HCT116 (cell line): ENCODE measurements around the gene PPP1CC. TPM values are rescaled to one million over a fixed set of nuclear protein-coding genes. Genes with fewer than 3 reads are reported as not detected.

Source experiments
- ATAC-seq: fragments of 200-7000 bp; cut with Tn5 transposase; 2 replicates; pipeline ENCODE4 v1.9.1; 2020; ENCODE audit warnings: mild to moderate bottlenecking, moderate library complexity
- BruUV-seq: library from RNA; stranded (reverse); fragments of 400-500 nt; replicated peaks from 2 replicates; lab custom pipeline; 2021; lab: Mats Ljungman, UMichigan
- CTCF ChIA-PET: fragments of 300-600 bp; sonication (Branson Sonifier 250); formaldehyde crosslinking; loops from one replicate; lab custom pipeline; 2021; ENCODE audit warnings: antibody characterized with exemption; lab: Charles Lee
- POLR2A ChIA-PET: fragments of 300-600, 350-600 bp; sonication (Branson Sonifier 250); formaldehyde crosslinking; loops from one replicate; lab custom pipeline; 2021; ENCODE audit warnings: antibody characterized with exemption; lab: Charles Lee
- RAD21 ChIA-PET, 2 experiments: fragments of 300-600 bp; sonication (Branson Sonifier 250); formaldehyde crosslinking; loops; one replicate each; lab custom pipeline; 2023; ENCODE audit warnings: low total read pairs in 2 of 2; ENCODE audit not compliant: uncharacterized antibody in 2 of 2, unreplicated experiment in 2 of 2, low non-redundant PET in 1 of 2; lab: Charles Lee
- DNase-seq: peaks from one replicate; pipeline ENCODE4 v3.0.0-alpha.2; 2010; ENCODE audit warnings: low read depth, low spot score
- H2AFZ ChIP-seq: fragments of 200-600 bp; shearing (Covaris generic), sonication (generic); 2 replicates; pipeline ENCODE4 v1.6.1; 2017; ENCODE audit warnings: low read depth, mixed run types, mixed read lengths, antibody characterized with exemption, low read length; ENCODE audit not compliant: poor library complexity, severe bottlenecking
- H3K27ac ChIP-seq: 2 replicates; pipeline ENCODE4 v1.5.1; 2012; ENCODE audit warnings: low read depth, low read length
- H3K27me3 ChIP-seq: fragments of 200-600 bp; sonication (generic); 2 replicates; pipeline ENCODE4 v1.6.1; 2016; ENCODE audit warnings: mixed run types, low read length, mixed read lengths; ENCODE audit not compliant: insufficient read depth
- H3K36me3 ChIP-seq, 2 experiments: fragments of 200-500 bp in 1 of 2; fragments of 200-600 bp in 1 of 2; sonication (Bioruptor generic) in 1 of 2; sonication (generic) in 1 of 2; 2 replicates each; pipeline versions ENCODE4 v1.5.1 to v1.6.1; 2014 to 2016; ENCODE audit warnings: low read length in 2 of 2, inconsistent platforms in 1 of 2, mixed read lengths in 1 of 2, mixed run types in 1 of 2; ENCODE audit not compliant: insufficient read depth in 2 of 2, control insufficient read depth in 1 of 2
- H3K4me1 ChIP-seq, 2 experiments: fragments of 200-600 bp in 1 of 2; sonication (generic) in 1 of 2; 2 replicates each; pipeline versions ENCODE4 v1.5.1 to v1.6.1; 2012 to 2017; ENCODE audit warnings: low read length in 2 of 2, inconsistent platforms in 1 of 2, mild to moderate bottlenecking in 1 of 2, mixed read lengths in 1 of 2, mixed run types in 1 of 2, moderate library complexity in 1 of 2; ENCODE audit not compliant: insufficient read depth in 2 of 2, control insufficient read depth in 1 of 2
- H3K4me2 ChIP-seq: fragments of 200-600 bp; sonication (generic); 2 replicates; pipeline ENCODE4 v1.6.1; 2017; ENCODE audit warnings: mixed run types, low read length, mixed read lengths
- H3K4me3 ChIP-seq, 2 experiments: fragments of 200-600 bp in 1 of 2; sonication (generic) in 1 of 2; replicated peaks in 1 of 2; 2 replicates each; pipeline ENCODE4 v1.5.1; 2011 to 2016; ENCODE audit warnings: low read length in 2 of 2, control low read depth in 1 of 2, low read depth in 1 of 2, mild to moderate bottlenecking in 1 of 2, mixed read lengths in 1 of 2, mixed run types in 1 of 2
- H3K79me2 ChIP-seq: fragments of 200-600 bp; sonication (generic); 2 replicates; pipeline ENCODE4 v1.6.1; 2017; ENCODE audit warnings: mild to moderate bottlenecking, mixed run types, low read length, moderate library complexity, mixed read lengths; ENCODE audit not compliant: insufficient read depth
- H3K9ac ChIP-seq: fragments of 200-600 bp; sonication (generic); 2 replicates; pipeline ENCODE4 v1.6.1; 2016; ENCODE audit warnings: low read length, mixed read lengths
- H3K9me2 ChIP-seq: fragments of 200-600 bp; sonication (generic), shearing (Covaris generic); 2 replicates; pipeline ENCODE4 v1.6.1; 2017; ENCODE audit warnings: mixed run types, mild to moderate bottlenecking, moderate library complexity; ENCODE audit not compliant: insufficient read depth
- H3K9me3 ChIP-seq, 2 experiments: fragments of 200-500 bp in 1 of 2; fragments of 200-600 bp in 1 of 2; sonication (Bioruptor generic) in 1 of 2; sonication (generic) in 1 of 2; 2 replicates each; pipeline ENCODE4 v1.6.1; 2014 to 2017; ENCODE audit warnings: low read length in 2 of 2, mixed read lengths in 2 of 2, inconsistent platforms in 1 of 2, low read depth in 1 of 2, mild to moderate bottlenecking in 1 of 2, mixed run types in 1 of 2, moderate library complexity in 1 of 2; ENCODE audit not compliant: control insufficient read depth in 1 of 2, insufficient read depth in 1 of 2
- H4K20me1 ChIP-seq: fragments of 200-600 bp; sonication (generic), shearing (Covaris generic); 2 replicates; pipeline ENCODE4 v1.6.1; 2017; ENCODE audit warnings: mixed run types, mild to moderate bottlenecking, moderate library complexity; ENCODE audit not compliant: insufficient read depth
- ATF3 ChIP-seq: IDR thresholded peaks from 2 replicates; pipeline ENCODE4 v1.6.1; 2012
- CEBPB ChIP-seq: IDR thresholded peaks from 2 replicates; pipeline ENCODE4 v1.6.1; 2012; ENCODE audit warnings: low read depth
- EGR1 ChIP-seq: IDR thresholded peaks from 2 replicates; pipeline ENCODE4 v1.6.1; 2012; ENCODE audit warnings: low read depth
- ELF1 ChIP-seq: IDR thresholded peaks from 2 replicates; pipeline ENCODE4 v1.6.1; 2012; ENCODE audit warnings: low read depth, borderline replicate concordance
- EZH2 ChIP-seq: fragments of 200-600 bp; sonication (generic); IDR thresholded peaks from 2 replicates; pipeline ENCODE4 v1.6.1; 2017; ENCODE audit warnings: antibody characterized with exemption, mixed run types
- EZH2phosphoT487 ChIP-seq: fragments of 200-600 bp; IDR thresholded peaks from 2 replicates; pipeline ENCODE4 v1.6.1; 2018; ENCODE audit warnings: antibody characterized with exemption, borderline replicate concordance
- FOSL1 ChIP-seq: IDR thresholded peaks from 2 replicates; pipeline ENCODE4 v1.6.1; 2012; ENCODE audit warnings: low read depth
- JUND ChIP-seq: IDR thresholded peaks from 2 replicates; pipeline ENCODE4 v1.6.1; 2012
- POLR2A ChIP-seq: IDR thresholded peaks from 2 replicates; pipeline ENCODE4 v1.7.0; 2011; ENCODE audit warnings: borderline replicate concordance; ENCODE audit not compliant: insufficient read depth, insufficient read length; ENCODE audit errors: extremely low read depth
- RAD21 ChIP-seq: IDR thresholded peaks from 2 replicates; pipeline ENCODE4 v1.6.1; 2012; ENCODE audit warnings: low read depth, mild to moderate bottlenecking
- SIN3A ChIP-seq: IDR thresholded peaks from 2 replicates; pipeline ENCODE4 v1.6.1; 2012; ENCODE audit warnings: low read depth
- SP1 ChIP-seq: IDR thresholded peaks from 2 replicates; pipeline ENCODE4 v1.6.1; 2012; ENCODE audit warnings: low read depth
- SRF ChIP-seq: IDR thresholded peaks from 2 replicates; pipeline ENCODE4 v1.6.1; 2012; ENCODE audit warnings: low read depth
- TCF7L2 ChIP-seq: IDR thresholded peaks from 2 replicates; pipeline ENCODE4 v1.7.0; 2011; ENCODE audit warnings: borderline replicate concordance, inconsistent platforms; ENCODE audit not compliant: insufficient read depth, insufficient read length; ENCODE audit errors: extremely low read depth
- YY1 ChIP-seq: IDR thresholded peaks from 2 replicates; pipeline ENCODE4 v1.6.1; 2011; ENCODE audit warnings: low read length, low read depth, moderate library complexity, mild to moderate bottlenecking; ENCODE audit not compliant: insufficient replicate concordance; ENCODE audit errors: extremely low read depth
- ZFX ChIP-seq: fragments of 450-650 bp; IDR thresholded peaks from 2 replicates; pipeline ENCODE4 v1.6.1; 2017
- ZNF274 ChIP-seq: fragments of 200-500 bp; sonication (Bioruptor generic); IDR thresholded peaks from 2 replicates; pipeline ENCODE4 v1.6.1; 2014; ENCODE audit warnings: mild to moderate bottlenecking, low read depth, low read length, inconsistent platforms
- intact Hi-C: fragments of 100-400 bp; cut with micrococcal nuclease; formaldehyde crosslinking; loops from 2 replicates; pipeline ENCODE4 v1.10.0; 2022
- total RNA-seq: library from RNA; stranded (reverse); gene quantifications from one replicate; pipeline ENCODE4 v1.2.1, GENCODE V29; 2021; ENCODE audit not compliant: unreplicated experiment
- TF ChIP-seq, protein P1 (sequence below): IDR thresholded peaks from 2 replicates; pipeline ENCODE4 v1.6.1; 2012; ENCODE audit warnings: low read depth

Gene PPP1CC
- total RNA-seq, 1 experiment from 2014 or later: 248 TPM

DNA sequence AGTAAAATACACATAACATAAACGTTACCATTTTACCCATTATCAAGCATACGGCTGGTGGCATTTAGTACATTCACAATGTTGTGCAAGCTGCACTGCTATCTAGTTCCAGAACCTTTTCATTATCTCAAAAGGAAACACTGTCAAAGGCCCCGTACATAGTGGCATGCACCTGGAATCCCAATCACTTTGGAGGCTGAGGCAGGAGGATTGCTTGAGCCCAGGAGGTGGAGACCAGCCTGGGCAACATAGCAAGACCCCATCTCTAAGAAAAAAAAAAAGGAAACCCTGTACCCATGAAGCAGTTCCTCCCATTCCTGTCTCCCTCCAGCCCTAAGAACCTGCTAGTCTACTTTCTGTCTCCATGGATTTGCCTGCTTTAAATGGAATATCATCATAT, 46.4 kb downstream of the PPP1CC start:
- H3K36me3 ChIP-seq: no peaks in the 10 kb centered on the region
- H3K27me3 ChIP-seq: no peaks in the 10 kb centered on the region
- POLR2A ChIA-PET: no interaction called here
- peaks cover 6 to 14% of the 10 kb centered on the region in 2 experiments for H3K4me1 ChIP-seq
- H3K9me3 ChIP-seq: no peaks in the 10 kb centered on the region
- no peak overlapping the region for H3K27ac ChIP-seq
- H3K9me2 ChIP-seq: no peaks in the 10 kb centered on the region
- RAD21 ChIA-PET: no interaction called here
- no peak overlapping the region for H3K4me3 ChIP-seq
- CTCF ChIA-PET: no interaction called here
- intact Hi-C loops: loop anchor here (10.0 kb wide), 1 partner anchor 81 kb away; the partner anchor contains the start of gene TCTN1
- TF ChIP-seq ZNF274: no peak
- TF ChIP-seq ELF1: no peak
- no peak for TF ChIP-seq SIN3A
- no peak for TF ChIP-seq RAD21
- no peak for TF ChIP-seq ZFX
- no peak for TF ChIP-seq SRF
- TF ChIP-seq, protein P1, sequence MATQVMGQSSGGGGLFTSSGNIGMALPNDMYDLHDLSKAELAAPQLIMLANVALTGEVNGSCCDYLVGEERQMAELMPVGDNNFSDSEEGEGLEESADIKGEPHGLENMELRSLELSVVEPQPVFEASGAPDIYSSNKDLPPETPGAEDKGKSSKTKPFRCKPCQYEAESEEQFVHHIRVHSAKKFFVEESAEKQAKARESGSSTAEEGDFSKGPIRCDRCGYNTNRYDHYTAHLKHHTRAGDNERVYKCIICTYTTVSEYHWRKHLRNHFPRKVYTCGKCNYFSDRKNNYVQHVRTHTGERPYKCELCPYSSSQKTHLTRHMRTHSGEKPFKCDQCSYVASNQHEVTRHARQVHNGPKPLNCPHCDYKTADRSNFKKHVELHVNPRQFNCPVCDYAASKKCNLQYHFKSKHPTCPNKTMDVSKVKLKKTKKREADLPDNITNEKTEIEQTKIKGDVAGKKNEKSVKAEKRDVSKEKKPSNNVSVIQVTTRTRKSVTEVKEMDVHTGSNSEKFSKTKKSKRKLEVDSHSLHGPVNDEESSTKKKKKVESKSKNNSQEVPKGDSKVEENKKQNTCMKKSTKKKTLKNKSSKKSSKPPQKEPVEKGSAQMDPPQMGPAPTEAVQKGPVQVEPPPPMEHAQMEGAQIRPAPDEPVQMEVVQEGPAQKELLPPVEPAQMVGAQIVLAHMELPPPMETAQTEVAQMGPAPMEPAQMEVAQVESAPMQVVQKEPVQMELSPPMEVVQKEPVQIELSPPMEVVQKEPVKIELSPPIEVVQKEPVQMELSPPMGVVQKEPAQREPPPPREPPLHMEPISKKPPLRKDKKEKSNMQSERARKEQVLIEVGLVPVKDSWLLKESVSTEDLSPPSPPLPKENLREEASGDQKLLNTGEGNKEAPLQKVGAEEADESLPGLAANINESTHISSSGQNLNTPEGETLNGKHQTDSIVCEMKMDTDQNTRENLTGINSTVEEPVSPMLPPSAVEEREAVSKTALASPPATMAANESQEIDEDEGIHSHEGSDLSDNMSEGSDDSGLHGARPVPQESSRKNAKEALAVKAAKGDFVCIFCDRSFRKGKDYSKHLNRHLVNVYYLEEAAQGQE: no peak
- TF ChIP-seq CEBPB: no peak
- TF ChIP-seq ATF3: no peak
- no peak for TF ChIP-seq FOSL1
- no peak for TF ChIP-seq YY1
- no peak for TF ChIP-seq TCF7L2
- TF ChIP-seq JUND: no peak
- TF ChIP-seq EZH2phosphoT487: no peak
- no peak for TF ChIP-seq EZH2
- no peak for TF ChIP-seq SP1
- TF ChIP-seq EGR1: no peak
- TF ChIP-seq POLR2A: no peak
- ATAC-seq (no peak), DNase-seq (no peak)
- H3K9ac ChIP-seq: no peak overlapping the region
- H3K79me2 ChIP-seq: no peaks in the 10 kb centered on the region
- no peaks in the 10 kb centered on the region for H4K20me1 ChIP-seq
- H2AFZ ChIP-seq: no peak overlapping the region
- no TSS peak for BruUV-seq
- H3K4me2 ChIP-seq: no peak overlapping the region
